ENCODE measurements around the gene EMID1.
A peak's percentile ranks its signal among the peaks of the same experiment; 100 is the strongest.

The EMID1 gene

DNA sequence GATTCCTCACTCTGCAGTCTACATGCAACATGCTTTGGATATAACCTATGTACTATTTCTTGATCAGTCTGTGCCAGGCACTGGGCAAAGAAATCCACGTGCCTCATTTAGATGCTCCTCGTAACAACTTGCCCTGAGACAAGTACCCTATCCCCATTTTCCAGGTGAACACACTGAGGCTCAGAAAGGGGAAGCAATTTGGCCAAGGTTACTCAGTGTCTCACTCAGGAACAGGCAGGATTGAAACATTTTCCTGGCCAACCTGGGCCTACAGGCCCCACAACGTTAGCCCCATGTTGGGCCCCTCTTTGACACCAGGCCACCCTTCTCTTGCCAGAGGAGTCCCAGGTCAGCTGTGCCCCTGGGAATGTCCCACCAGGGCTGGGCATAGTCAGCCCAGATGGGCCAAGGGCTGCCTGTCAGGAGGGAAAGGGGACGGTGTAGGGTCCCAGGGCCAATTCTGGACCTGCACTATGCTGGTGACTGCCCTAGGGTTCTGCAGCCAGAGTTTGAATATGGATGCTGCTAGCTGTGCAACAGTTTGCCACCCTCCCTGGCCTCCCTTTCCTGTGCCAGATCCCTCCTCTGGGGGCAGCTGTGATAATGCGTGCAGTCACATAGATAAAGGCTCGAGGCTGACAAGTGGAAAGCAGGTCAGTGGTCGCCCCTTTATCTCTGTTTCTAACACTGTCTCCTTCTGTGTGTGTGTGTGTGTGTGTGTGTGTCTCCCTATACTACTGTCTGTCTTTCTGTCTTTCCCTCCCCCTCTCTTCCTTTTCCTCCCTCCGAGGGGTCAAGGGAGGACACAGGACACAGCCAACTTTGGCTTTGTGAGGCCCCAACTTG is 10.4 kb upstream of the EMID1 start:
- no peak for DNase-seq (ENCODE audit: low read depth)

DNA sequence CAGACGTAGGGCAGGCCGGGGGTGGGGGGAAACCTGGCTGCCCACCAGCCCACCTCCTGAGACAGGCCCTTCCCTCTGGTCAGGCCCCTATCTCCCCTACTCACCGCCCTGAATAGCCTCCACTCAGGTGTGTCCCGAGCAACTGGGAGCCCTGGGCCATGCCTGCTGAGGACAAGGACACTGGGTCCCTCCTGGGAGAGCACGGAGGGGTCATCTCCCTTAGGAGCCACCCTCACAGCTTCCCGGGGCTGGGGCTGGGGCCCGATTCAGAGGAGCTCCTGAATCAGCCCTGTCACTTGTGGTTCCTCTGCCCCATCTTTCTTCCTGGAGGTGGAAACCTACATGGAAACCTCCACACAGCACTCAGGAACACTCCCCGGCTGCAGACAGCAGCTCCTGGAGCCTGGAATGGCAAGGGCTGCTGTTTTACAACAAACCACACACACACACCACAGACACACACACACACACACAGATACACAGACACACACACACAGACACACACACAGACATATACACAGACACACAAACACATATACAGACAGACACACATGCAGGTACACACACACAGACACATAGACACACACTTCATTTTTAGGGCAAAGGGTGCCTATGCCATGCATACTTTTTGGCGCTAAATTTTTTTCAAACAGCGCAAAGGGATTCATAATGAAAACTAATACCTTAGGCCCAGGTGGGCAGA is 9.6 kb upstream of the EMID1 start:
- no peak for DNase-seq (ENCODE audit: low read depth)

DNA sequence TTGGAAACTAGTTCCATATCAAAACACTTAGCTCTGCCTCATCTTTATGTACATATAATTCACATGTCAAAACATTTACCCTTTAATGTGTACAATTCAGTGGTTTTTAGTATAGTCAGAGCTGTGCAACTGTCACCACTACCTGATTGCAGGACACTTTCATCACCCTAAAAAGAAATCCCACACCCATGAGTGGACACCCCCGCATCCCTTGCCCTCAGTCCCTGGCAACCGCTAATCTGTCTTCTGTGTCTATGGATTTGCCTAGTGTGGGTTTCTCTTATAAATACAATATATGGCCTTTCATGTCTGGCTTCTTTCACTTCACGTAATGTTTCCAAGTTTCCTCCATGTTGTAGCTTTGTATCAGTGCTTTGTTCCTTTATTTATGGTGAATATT is 8.6 kb upstream of the EMID1 start:
- no peak for DNase-seq (ENCODE audit: low read depth)

DNA sequence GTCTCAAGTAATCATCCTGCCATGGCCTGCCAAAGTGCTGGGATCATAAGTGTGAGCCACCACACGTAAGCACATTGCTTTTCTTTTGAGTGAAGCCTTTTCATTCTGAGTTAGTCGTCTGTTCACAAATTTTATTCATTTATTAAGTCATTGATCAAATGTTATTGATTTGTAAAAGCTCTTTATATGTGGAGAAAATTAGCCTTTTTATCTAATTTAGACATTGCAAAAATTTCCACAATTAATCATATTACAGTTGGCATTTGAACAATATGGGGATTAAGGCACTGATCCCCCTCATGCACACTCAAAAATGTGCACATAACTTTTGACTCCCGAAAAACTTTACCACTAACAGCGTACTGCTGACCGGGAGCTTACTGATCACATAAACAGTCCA is 7.5 kb upstream of the EMID1 start:
- no peak for DNase-seq (ENCODE audit: low read depth)

DNA sequence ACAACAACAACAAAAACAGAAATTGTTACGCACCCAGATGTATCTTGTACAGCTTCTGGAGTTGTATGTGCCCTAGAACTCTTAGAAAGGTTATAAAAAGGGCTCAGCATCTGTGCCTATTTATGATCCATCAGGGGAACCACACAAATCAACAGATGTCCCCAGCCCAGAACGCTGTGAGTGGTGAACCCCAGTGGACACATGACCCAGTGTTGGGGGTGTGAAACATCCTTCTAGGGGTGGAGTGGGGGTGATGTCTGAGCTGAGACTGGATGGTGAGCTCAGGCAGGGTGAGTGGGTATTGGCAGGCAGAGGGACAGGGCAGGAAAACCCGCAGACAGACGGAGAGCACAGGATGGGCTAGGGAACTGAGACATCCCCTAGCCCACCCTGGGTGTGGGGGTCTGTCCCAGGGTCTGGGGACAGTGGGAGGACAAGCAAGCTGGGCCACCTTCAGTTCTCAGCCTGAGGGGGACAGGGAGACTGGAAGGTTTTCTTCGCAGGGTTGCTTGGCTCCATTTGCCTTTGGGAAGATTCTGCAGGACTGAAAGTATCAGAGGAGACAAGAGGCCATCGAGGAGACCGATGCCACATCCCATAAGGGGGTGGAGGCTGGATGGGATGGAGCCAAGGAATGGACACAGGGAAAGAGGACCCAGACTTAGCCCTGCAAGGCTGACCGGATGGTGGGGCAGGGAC is 5.8 kb upstream of the EMID1 start:
- DNase-seq (ENCODE audit: low read depth), result no peak

DNA sequence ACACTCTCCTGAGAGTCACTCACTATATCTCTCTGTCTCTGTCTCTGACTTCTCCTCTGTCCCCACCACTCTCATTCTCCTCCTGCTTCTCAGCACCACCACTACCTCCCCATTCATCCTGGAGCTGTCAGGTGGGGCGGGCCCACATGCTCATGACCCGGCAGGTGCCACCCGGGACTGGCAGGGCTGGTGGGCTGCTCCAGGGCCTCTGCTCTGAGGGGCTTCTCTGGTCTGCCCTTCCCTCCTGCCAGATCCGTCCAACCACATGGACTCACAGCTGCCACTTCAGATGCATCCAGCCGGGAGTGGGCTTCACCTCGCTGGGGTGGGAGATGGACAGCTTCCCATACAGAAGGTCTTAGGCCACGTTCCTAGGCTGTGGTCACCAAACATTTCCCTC is 4.8 kb upstream of the EMID1 start:
- no peak for DNase-seq (ENCODE audit: low read depth)

DNA sequence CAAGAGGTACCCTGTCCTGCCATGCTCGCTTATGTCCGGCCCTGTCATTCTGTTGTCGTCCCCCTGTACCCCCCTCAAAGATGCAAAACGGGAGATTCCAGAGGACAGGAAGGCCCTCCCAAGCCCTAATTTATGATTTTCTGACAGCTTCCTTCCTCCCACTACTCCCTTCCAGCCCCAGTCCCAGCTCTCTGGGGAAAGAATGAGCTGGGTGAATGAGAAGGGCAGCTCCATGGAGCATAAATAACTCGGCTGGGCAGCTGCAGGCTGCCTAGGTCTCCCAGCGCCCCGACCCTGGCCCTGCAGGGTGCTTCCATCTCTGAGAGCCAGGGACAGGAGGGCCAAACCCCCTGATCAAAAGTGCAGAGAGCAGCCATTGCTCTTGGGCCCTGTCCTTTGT is 3.9 kb upstream of the EMID1 start:
- no peak for DNase-seq (ENCODE audit: low read depth)

DNA sequence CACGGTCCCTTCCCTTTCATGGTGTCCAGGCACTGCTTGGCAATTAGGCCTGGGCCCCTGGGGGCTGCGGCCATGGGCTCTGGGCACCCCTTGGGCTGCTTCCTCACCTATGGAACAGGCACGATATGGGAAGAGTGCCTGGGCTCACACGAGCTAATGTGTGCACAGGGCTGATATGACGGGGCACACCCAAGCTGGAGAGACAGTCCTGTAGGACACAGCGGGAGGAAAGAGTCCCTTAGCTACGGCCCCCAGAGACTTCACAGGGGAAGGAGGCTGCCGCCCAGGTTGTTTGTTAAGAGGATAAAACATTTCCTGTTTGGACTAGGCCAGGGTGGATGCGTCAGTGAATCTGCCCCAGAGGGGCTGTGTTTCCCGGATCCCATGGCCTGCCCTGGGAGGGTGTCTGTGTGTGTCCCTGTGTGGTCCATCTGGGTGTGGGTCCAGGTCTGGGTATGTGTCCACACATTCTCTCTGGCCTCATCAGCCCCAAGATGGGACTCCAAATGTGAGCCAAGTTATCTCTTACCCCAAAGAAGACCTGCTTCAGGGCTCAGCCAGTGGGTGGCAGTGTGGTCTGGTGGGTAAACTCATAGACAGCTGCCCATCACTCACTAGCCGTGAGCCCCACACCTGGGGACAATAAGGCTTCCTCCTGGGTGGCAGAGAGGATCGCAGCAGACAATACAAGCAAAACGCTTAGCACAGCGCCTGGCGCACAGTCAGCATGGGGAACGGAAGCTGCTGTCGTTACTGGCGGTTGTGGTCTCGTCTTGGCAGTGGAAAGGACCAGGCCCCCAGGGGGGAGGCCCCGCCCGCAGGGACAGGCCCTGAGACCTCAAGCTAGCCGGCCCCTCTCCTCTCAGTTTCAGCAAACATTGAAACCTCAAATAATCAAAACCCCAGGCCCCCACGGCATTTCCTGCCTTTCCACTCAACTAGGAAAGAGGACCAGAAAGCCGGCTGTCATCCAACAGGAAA is 3.2 kb upstream of the EMID1 start:
- DNase-seq (ENCODE audit: low read depth), result peak; percentile 30

DNA sequence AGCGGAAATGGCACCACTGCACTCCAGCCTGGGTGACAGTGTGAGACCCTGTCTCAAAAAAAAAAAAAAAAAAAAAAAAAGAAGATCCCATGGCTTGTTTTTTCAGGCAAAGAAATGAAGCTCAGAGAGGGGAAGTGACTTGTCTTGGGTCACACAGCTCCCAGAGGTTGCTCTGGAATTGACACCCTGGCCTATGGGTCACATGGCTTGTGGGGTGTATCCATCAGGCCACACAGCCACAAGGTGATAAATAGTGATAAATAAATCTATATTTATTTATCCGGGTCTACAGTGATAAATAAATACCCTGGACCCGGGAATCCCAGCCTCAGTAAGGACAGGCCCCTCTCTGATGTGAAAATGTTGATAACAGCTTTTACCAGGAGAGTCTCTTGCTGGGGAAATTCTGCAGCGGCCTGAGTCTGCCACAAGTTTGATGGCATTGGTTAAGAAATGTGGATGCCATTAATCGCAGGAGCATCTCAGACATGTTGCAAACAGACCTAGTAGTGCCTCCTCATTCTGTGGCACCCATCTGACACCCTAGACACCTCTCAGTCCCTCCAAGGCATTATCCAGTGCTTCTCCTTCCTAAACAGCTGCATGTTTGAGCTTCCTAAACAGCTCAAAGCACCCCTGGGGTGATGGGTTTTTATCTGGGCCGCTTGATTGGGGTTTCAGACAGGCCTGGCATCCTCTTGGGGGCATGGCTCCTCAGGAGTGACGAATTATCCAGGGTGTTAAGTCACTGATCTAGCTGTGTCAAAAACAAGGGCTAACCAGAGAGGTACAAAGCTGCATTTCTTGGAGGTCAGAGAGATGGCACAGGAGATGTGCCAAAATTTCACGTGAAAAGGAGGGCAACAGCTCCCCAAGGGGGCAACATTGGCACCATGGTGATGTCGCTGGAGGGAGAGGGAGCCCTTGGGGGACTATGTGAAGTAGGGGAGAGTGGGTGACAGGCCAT is 1.9 kb upstream of the EMID1 start:
- DNase-seq (ENCODE audit: low read depth), result no peak

DNA sequence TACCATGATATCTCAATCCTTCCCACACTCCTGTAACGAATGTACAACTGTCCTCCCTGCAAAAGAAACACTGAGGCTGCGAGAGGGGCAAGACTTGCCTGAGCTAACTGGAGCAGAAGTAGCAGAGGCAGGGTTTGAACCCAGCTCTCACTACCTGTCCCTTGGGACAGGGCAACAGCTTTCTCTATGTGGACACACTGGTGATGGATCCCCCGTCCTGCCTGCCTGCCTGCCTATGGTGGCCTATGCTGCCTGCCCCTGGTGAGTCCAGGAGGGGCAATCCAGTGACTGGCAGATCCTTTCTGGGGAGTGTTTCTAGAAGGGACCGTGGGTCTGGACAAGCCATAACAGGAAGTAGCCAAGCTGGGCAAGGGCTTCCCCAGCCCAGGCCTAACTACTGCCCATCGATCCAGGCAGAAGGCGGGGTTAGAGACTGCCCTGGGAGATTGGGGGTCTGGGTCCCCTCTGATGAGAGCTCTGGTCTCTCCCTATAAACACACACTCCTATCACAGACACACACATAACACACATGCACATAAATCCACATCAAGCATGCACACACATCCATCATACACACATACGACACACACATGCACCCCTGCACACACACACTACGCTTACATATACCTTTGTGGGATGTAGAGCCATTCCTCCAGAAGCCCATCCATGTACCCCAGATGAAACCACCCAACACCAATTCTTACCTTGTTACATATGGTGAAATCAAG is 1.1 kb upstream of the EMID1 start:
- DNase-seq (ENCODE audit: low read depth), result no peak

DNA sequence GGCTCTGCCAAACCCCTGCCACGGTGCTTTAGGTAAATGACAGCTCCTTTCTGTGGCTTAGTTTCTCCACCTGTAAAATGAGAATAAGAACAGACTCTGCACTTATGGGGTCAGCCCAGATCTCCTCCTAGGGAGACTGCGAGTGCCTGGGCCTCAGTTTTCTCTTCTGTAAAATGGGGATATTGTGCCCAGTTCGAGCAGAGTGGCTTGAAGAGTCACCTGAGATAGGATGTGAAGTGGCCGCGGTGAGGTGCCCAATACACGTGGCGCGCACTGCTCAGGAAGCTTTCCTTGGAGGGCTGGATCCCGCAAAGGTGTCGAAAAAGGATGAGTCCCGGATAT is 473 bp upstream of the EMID1 start:
- no peak for DNase-seq (ENCODE audit: low read depth)

DNA sequence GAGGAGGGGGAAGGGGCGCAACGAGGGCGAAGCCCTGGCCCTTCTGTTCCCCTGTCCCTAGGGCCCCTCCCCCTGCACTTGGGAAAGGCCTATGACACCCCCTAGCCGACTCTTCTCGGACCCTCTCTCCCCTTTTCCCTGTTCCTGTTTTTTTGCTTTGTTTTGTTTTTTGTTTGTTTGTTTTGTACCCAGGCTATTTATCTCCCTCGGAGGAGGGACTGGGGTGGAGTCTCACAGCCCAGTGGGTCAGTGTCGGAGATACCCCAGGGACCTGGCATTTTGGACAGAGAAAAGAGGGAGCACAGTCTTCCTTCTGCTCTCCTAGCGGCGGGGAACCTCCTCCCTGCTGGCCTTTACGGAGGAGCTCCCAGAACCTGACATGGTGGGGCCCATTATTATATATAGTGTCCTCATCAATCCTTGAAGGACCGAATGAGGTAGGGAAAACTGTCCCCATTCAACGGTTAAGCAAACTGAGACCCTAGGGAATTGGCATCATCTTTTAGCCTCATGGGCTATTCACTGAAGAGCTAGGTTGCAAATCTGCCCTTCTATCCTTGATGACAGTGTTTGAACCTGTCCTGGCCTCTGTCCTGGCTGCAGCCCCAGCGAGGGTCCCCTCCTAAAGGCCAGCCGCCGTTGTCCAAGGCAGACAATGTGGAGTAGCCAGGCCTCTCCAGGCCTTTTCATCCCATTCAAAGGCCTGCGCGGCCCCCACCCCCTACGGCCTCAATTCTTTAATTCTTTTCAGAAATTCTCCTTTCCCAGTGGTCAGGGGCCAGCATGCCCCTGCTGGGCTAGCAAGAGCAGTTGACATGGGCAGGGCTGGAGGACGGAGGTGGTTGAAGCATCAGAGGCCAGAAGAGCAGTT is 911 bp downstream of the EMID1 start:
- DNase-seq (ENCODE audit: low read depth), result no peak

DNA sequence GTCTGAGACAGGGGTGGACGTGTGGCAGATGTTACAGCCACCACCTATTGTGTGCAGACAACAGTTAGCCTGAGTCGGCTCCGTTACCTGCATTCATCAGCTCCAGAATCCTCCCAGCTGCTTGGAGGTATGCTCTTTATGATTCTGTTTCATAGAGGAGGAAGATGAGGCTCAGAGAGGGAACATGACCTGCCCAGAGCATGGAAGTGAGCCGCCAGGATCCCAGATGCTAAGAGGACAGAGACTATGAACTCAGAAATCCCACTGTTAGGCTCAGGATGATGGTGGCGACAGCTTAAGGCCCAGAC is 1.5 kb downstream of the EMID1 start:
- DNase-seq (ENCODE audit: low read depth), result no peak

DNA sequence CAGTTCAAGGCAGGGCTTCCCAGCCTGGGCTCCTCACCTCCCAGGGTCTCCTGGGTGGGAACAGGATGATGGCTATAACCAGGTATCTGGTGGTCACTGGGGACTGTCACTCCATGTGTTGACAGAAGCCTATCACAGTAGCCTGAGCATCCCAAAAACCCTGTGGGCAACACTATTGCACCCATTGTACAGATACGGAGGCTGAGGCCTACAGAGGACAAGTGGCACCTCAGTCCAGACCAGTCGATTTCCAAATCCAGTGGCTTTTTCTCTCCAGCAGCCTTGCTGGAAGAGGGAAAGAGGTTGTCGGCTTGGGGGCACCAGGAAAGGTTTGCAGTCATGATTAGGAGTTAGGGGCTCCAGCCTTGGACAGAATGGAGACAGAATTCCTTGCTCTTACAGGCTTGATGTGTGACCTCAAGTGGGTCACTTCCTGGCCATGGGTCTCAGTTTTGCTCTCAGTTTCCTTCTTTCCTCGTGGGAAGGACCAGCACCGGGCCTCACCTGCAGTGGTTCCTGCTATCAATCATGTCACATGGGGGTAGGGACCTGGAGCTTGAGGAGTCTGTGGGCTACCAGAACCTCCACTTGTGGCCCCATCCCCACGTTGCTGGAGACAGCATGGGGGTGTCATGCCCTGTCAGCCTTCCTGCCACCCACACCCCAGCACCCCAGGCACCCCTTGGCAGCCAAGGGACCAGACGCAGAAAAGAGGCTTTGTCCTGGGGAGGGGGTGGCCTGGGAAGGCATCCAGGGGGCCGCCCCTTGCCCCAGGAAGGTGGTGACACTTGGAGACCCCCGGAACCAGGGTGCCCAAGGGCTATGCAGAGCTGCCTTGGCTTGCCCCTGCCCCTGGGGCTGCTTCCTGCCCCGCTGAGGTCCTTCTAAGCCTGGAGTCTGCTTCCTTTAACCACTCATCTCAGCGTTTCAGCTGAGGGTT is 2.1 kb downstream of the EMID1 start:
- no peak for DNase-seq (ENCODE audit: low read depth)

DNA sequence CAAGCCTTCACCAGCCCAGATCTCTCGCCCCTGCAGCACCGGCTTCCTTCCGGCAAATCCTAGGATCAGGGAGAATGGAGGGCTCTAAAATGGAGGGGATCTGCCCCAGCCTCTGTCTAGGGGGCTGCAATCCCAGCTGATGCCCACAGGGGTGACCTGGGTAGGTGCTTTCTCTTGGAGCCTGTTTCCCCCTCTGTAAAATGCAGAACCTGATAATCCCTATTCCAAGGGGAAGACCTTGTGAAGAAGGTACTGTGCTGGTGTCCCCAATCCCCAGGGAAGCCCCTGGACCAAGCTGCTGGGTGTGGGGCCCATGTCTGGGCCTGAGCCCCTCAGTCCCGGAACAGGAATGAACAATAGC is 2.8 kb downstream of the EMID1 start:
- no peak for DNase-seq (ENCODE audit: low read depth)

DNA sequence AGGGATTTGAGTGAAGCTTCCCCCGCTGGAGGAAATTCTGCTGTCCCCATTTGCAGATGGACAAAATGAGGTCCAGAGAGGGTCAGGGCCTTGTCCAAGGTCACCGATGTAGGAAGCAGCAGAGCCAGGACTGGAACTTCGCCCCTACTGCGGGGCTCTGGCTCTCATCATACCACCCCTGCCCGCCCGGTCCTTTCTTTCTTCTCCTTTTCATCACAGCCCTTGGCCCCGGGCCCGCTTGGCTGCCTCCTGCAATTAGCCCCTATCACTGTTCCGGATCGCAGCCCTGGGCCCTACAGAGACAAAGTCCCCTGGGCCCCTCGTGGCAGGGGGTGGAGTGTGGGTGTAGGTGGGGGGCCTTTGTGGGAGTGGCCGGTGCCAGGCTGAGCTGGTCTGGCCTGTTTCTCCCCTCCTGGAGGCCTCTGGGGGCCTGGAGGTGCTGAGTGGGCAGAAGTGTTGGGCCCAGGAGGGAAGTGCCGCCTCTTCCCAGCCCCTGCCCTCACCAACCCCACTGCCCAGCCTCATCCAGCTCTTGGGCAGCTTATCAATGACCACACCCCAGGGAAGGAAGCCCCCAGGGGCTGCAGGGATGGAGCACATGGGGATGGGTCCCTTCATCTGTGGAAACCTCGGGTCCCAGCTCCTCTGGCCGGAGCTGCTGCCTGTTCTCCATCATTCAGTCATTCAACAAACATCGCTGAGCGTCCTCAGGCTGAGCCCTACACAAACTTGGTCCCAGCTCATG is 3.4 kb downstream of the EMID1 start:
- no peak for DNase-seq (ENCODE audit: low read depth)

DNA sequence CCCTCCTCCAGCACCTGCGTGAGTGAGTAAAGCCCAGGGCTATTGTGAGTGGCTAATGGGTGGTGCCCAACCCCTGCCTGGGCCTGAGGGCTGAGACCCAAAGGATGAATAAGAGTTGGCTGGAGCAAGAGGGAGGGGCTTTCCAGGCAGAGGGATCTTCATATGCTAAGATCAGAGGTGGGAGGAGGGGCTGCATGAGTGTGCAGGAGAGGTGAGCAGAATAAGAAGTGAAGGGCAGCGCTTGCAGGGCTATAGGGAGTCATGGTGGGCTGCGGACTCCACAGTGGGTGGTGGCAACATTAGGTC is 3.9 kb downstream of the EMID1 start:
- DNase-seq (ENCODE audit: low read depth), result no peak

DNA sequence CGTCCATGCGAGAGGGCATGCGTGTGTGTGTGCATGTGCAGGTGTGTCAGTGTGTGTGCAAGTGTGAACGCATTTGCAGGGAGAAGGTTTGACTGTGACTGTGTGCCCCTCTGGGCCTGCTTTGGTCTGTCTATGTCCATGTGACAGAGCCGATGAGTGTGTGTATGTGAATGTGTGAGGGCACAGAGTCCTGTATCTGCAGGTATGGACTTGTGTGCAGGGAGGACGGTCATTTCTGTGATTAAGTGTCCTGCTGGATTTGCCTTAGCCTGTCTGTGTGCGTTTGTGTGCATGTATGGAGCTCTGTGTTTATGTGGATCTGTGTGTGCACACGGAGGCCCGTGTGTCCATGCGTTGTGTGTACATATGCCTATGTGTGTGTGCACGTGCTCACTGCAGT is 5.4 kb downstream of the EMID1 start:
- no peak for DNase-seq (ENCODE audit: low read depth)

Data from EH (cell line).